Panc1 (cell line): Measurements from ENCODE around the gene EIF4EBP2. TPM values are rescaled to one million over a fixed set of nuclear protein-coding genes. Genes with fewer than 3 reads are reported as not detected.

Source experiments
- ATAC-seq: fragments of 200-7000 bp; cut with Tn5 transposase; 2 replicates; pipeline ENCODE4 v1.9.1; 2020; ENCODE audit warnings: mild to moderate bottlenecking, moderate library complexity
- BruUV-seq: library from RNA; stranded (reverse); fragments of 400-500 nt; replicated peaks from 2 replicates; lab custom pipeline; 2021; lab: Mats Ljungman, UMichigan
- CTCF ChIA-PET: fragments of 300-600 bp; sonication (Branson Sonifier 250); formaldehyde crosslinking; loops from one replicate; lab custom pipeline; 2022; ENCODE audit warnings: antibody characterized with exemption; lab: Charles Lee
- POLR2A ChIA-PET: fragments of 300-600 bp; sonication (Branson Sonifier 250); formaldehyde crosslinking; loops from one replicate; lab custom pipeline; 2022; ENCODE audit warnings: antibody characterized with exemption; lab: Charles Lee
- DNase-seq: peaks from one replicate; pipeline ENCODE4 v3.0.0-alpha.2; 2010; ENCODE audit warnings: low read depth, low spot score
- H3K27ac ChIP-seq: 2 replicates; pipeline ENCODE4 v1.5.1; 2011; ENCODE audit warnings: mild to moderate bottlenecking, low read length, inconsistent platforms
- H3K27me3 ChIP-seq: fragments of 200-500 bp; sonication (Bioruptor generic); 2 replicates; pipeline ENCODE4 v1.6.0; 2014; ENCODE audit warnings: low read length, inconsistent platforms; ENCODE audit not compliant: control insufficient read depth, insufficient read depth
- H3K36me3 ChIP-seq: fragments of 200-500 bp; sonication (Bioruptor generic); 2 replicates; pipeline ENCODE4 v1.5.1; 2014; ENCODE audit warnings: inconsistent platforms, mild to moderate bottlenecking, low read length, moderate library complexity; ENCODE audit not compliant: control insufficient read depth, insufficient read depth
- H3K4me1 ChIP-seq: 2 replicates; pipeline ENCODE4 v1.5.1; 2011; ENCODE audit warnings: inconsistent platforms, mild to moderate bottlenecking, low read length, moderate library complexity; ENCODE audit not compliant: control insufficient read depth, insufficient read depth
- H3K4me3 ChIP-seq, 2 experiments: 2 replicates each; pipeline ENCODE4 v1.5.1; 2011 to 2012; ENCODE audit warnings: low read depth in 2 of 2, low read length in 2 of 2, mild to moderate bottlenecking in 2 of 2, inconsistent platforms in 1 of 2, moderate library complexity in 1 of 2
- H3K9me3 ChIP-seq: fragments of 200-500 bp; sonication (Bioruptor generic); 2 replicates; pipeline ENCODE4 v1.5.1; 2014; ENCODE audit warnings: low read depth, mild to moderate bottlenecking, inconsistent platforms, low read length, moderate library complexity; ENCODE audit not compliant: control insufficient read depth, insufficient read depth
- CTCF ChIP-seq: fragments of 450-650 bp; IDR thresholded peaks from 2 replicates; pipeline ENCODE4 v1.5.1; 2017; ENCODE audit warnings: mild to moderate bottlenecking
- POLR2AphosphoS5 ChIP-seq: IDR thresholded peaks from 2 replicates; pipeline ENCODE4 v1.6.1; 2012; ENCODE audit warnings: mild to moderate bottlenecking, low read depth, low read length, moderate library complexity
- REST ChIP-seq, 2 experiments: IDR thresholded peaks; 2 replicates each; pipeline ENCODE4 v1.6.1; 2011 to 2012; ENCODE audit warnings: low read depth in 2 of 2, control low read depth in 1 of 2, low read length in 1 of 2, mild to moderate bottlenecking in 1 of 2, moderate library complexity in 1 of 2; ENCODE audit not compliant: insufficient read depth in 1 of 2
- SIN3A ChIP-seq: IDR thresholded peaks from 2 replicates; pipeline ENCODE4 v1.6.1; 2012; ENCODE audit warnings: low read depth, mild to moderate bottlenecking, low read length, moderate library complexity, borderline replicate concordance; ENCODE audit not compliant: insufficient read depth
- TCF7L2 ChIP-seq: IDR thresholded peaks from 2 replicates; pipeline ENCODE4 v1.6.1; 2011; ENCODE audit warnings: mild to moderate bottlenecking, low read depth, low read length, inconsistent platforms
- in situ Hi-C: cut with HindIII; loops from 2 replicates; pipeline ENCODE4 v1.10.0; 2016; ENCODE audit warnings: low sequenced_read_pairs, low pct_unique_long_range_greater_than_20kb
- intact Hi-C: fragments of 100-400 bp; cut with micrococcal nuclease; formaldehyde crosslinking; loops from one replicate; pipeline ENCODE4 v1.10.0; 2022; ENCODE audit not compliant: unreplicated experiment
- total RNA-seq: library from RNA; stranded (reverse); gene quantifications from one replicate; pipeline ENCODE4 v1.2.1, GENCODE V29; 2021; ENCODE audit not compliant: unreplicated experiment

Gene EIF4EBP2
- total RNA-seq, 1 experiment from 2014 or later = 48.2 TPM

GRCh38 chr10:70441161-70441894 lies 37.4 kb downstream of the EIF4EBP2 start, which contains the start of gene NODAL:
TSS of gene NODAL (minus strand) at chr10:70441681. CDS start at chr10:70441667, 14 bp downstream.
- DNase-seq (no peak), ATAC-seq (no peak)
- ChIA-PET POLR2A (no interaction called here), CTCF (no interaction called here)
- in situ Hi-C loops = no loop called here
- intact Hi-C loops = no loop called here
- Histone ChIP-seq H3K27ac (no peak within 1 kb of the TSS), H3K9me3 (no peaks in the 10 kb centered on the region), H3K4me3 (no peak within 1 kb of the TSS), H3K4me1 (no peaks in the 10 kb centered on the region), H3K36me3 (no peaks in the 10 kb centered on the region), H3K27me3 (no peaks in the 10 kb centered on the region)
- BruUV-seq = no TSS peak
- no peak for TF ChIP-seq SIN3A
- TF ChIP-seq TCF7L2 = no peak
- TF ChIP-seq POLR2AphosphoS5 = no peak
- TF ChIP-seq REST (IDR thresholded peaks at IDR 0.05; ENCODE audit: insufficient read depth in 1 of 2, low read depth in 2 of 2, low read length in 1 of 2) = no peak
- TF ChIP-seq CTCF = no peak

GRCh38 chr10:70441895-70442309 lies 38.0 kb downstream of the EIF4EBP2 start:
- in situ Hi-C loops = no loop called here
- ChIA-PET CTCF (no interaction called here), POLR2A (no interaction called here)
- Histone ChIP-seq H3K27me3 (no peaks in the 10 kb centered on the region), H3K4me1 (no peaks in the 10 kb centered on the region), H3K36me3 (no peaks in the 10 kb centered on the region), H3K27ac (no peak overlapping the region), H3K4me3 (no peak overlapping the region), H3K9me3 (no peaks in the 10 kb centered on the region)
- TF ChIP-seq REST (IDR thresholded peaks at IDR 0.05; ENCODE audit: insufficient read depth in 1 of 2, low read depth in 2 of 2, low read length in 1 of 2) (no peak), SIN3A (no peak), POLR2AphosphoS5 (no peak), TCF7L2 (no peak), CTCF (no peak)
- ATAC-seq (no peak), DNase-seq (no peak)
- BruUV-seq = no TSS peak
- intact Hi-C loops = no loop called here
